Naive thymus-derived CD8-positive, alpha-beta T cell (primary cell): ENCODE results near the gene GPR180. TPM values are rescaled to one million over a fixed set of nuclear protein-coding genes. Genes with fewer than 3 reads are reported as not detected.
"Not testable (repeated sequence)": the region's sequence is repeated elsewhere in the genome, so short reads cannot be mapped to it uniquely, and the experiment has no call there.

ENCODE experiments used
- ATAC-seq, 2 donors: fragments of 150-1000 bp; cut with Tn5 transposase in 1 of 2; sonication (Bioruptor Pico), chemical (Tn5 transposase) in 1 of 2; 1 replicate in 1 of 2; 2 replicates in 1 of 2; pipeline ENCODE4 v1.10.0; 2021; ENCODE audit warnings: mild to moderate bottlenecking in 2 of 2, moderate library complexity in 2 of 2
- POLR2A ChIA-PET: fragments of 350-600 bp; sonication (Branson Sonifier 250); formaldehyde crosslinking; loops from one replicate; lab custom pipeline; 2021; ENCODE audit warnings: antibody characterized with exemption; lab: Charles Lee
- DNase-seq, 10 donors: peaks; one replicate each; pipeline versions ENCODE4 v3.0.0 to v3.0.0-alpha.2; 2020 to 2022
- H3K27ac Mint-ChIP-seq, 10 donors: one replicate each; pipeline ENCODE4 v1.8.0; 2020 to 2022; ENCODE audit warnings: mild to moderate bottlenecking in 10 of 10, mixed read lengths in 10 of 10, moderate library complexity in 4 of 10, inconsistent platforms in 1 of 10
- H3K27me3 Mint-ChIP-seq, 5 donors: one replicate each; pipeline ENCODE4 v1.8.0; 2021 to 2022; ENCODE audit warnings: mixed read lengths in 5 of 5
- H3K36me3 Mint-ChIP-seq, 3 donors: one replicate each; pipeline ENCODE4 v1.8.0; 2020 to 2022; ENCODE audit warnings: mixed read lengths in 3 of 3, mild to moderate bottlenecking in 2 of 3, inconsistent platforms in 1 of 3
- H3K4me1 Mint-ChIP-seq, 4 donors: one replicate each; pipeline ENCODE4 v1.8.0; 2021 to 2022; ENCODE audit warnings: mixed read lengths in 4 of 4
- H3K4me3 Mint-ChIP-seq, 10 donors: one replicate each; pipeline ENCODE4 v1.8.0; 2020 to 2022; ENCODE audit warnings: mild to moderate bottlenecking in 10 of 10, mixed read lengths in 10 of 10, moderate library complexity in 6 of 10, inconsistent platforms in 1 of 10
- H3K9me3 Mint-ChIP-seq, 9 donors: one replicate each; pipeline ENCODE4 v1.8.0; 2020 to 2022; ENCODE audit warnings: mixed read lengths in 9 of 9, mild to moderate bottlenecking in 3 of 9, inconsistent platforms in 1 of 9, moderate library complexity in 1 of 9
- polyA plus RNA-seq, 3 donors: library from polyadenylated mRNA; unstranded; fragments of 300-500 nt; fragmentation: Illumina TruSeq; gene quantifications; one replicate each; pipeline ENCODE4 v1.2.3, GENCODE V29; 2021
- total RNA-seq, 8 experiments: library from RNA in 2 of 8; stranded (reverse) in 2 of 8; gene quantifications; one replicate each; pipeline ENCODE4 v1.2.3 and lab custom pipeline; 2021 to 2026

The GPR180 gene
- total and polyA plus RNA-seq, 5 experiments from 2014 or later: 0.96 to 3.4 (median 1.8) TPM

DNA sequence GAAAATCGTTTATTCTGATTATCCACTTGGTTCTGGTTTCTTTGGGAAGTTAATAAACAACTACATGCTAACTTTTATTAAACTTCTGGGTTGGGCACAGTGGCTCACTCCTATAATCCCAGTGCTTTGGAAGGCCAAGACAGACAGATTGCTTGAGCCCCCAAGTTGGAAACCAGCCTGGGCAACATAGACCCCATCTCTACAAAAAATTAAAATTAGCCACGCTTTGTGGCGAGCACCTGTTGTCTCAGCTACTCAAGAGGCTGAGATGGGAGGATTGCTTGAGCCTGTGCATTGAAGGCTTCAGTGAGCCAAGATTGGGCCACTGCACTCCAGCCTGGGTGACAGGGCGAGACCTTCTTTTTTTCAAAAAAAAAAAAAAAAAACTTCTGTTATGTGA lies 21.7 kb downstream of the GPR180 start:
- no peak for DNase-seq
- ATAC-seq: no peak
- H3K36me3 Mint-ChIP-seq: peaks cover 0 to 75% (median 22%) of the 10 kb centered on the region in 3 donors
- POLR2A ChIA-PET: no interaction called here
- no peaks in the 10 kb centered on the region for H3K4me1 Mint-ChIP-seq
- no peaks in the 10 kb centered on the region for H3K27me3 Mint-ChIP-seq
- H3K4me3 Mint-ChIP-seq: no peak overlapping the region
- no peaks in the 10 kb centered on the region for H3K9me3 Mint-ChIP-seq
- no peak overlapping the region for H3K27ac Mint-ChIP-seq

DNA sequence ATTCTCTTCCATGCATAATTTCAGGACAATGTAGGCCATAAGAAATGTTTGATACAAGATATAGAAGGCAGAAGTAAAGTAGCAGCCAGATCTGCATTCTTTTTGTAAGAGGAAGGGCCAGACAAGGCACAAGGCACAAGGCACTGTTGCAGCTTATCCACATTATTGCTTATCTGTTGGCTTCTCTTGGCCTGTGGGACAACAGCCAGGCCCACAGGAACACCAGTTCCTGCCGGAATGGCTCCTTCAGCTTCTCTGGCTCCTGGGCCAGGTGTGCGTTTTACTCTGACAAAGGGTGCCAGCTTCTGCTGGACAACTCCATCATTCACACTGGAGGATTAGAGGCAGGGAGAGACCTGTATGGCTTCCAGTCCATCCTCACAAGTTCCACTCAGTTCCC lies 29.2 kb downstream of the GPR180 start:
- H3K27me3 Mint-ChIP-seq: no peaks in the 10 kb centered on the region
- H3K36me3 Mint-ChIP-seq: peaks cover 4 to 48% (median 29%) of the 10 kb centered on the region in 3 donors
- no peaks in the 10 kb centered on the region for H3K4me1 Mint-ChIP-seq
- H3K27ac Mint-ChIP-seq: no peak overlapping the region
- POLR2A ChIA-PET: no interaction called here
- H3K9me3 Mint-ChIP-seq: peaks cover 0 to 4% (median 0%) of the 10 kb centered on the region in 9 donors
- no peak for ATAC-seq
- no peak for DNase-seq
- H3K4me3 Mint-ChIP-seq: no peak overlapping the region

DNA sequence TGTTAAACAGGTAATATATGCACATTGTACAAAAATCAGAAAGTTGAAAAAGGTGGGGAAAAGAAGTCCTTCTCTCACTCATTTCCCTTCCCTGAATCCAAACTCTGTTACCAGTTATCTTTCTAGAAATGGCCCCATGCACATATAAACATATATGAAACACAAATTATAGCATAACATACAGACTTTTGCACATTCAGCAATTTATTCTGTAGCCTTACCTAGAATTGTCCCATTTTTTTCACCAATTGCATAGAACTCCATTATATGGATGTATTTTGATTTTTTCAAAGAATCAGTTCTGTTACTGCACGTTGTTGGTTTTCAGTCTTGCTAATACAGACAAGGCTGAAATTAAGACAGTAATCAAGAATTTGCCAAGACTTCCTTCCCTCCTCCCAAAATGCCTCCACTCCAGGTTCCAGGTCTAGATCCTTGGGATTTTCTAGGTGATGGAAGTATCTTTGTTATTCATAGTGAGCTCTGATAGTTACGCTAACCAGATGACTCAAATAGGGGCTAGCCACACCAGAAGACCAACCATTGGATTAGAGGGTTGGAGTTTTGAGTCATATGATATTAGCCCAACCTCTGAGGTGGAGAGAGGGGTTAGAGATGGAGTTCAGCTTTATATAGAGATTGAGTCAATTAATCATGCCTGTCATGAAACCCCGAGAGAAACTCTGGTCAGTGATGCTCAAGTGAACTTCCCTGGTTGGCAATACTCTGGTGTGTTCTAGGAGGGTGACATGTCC lies 30.7 kb downstream of the GPR180 start:
- Mint-ChIP-seq H3K27ac (no peak overlapping the region), H3K27me3 (no peaks in the 10 kb centered on the region), H3K4me1 (no peaks in the 10 kb centered on the region), H3K4me3 (no peak overlapping the region), H3K9me3 (peaks cover 0 to 9% (median 2%) of the 10 kb centered on the region in 9 donors), H3K36me3 (peaks cover 4 to 39% (median 26%) of the 10 kb centered on the region in 3 donors)
- ATAC-seq: no peak
- DNase-seq: no peak
- POLR2A ChIA-PET: no interaction called here

DNA sequence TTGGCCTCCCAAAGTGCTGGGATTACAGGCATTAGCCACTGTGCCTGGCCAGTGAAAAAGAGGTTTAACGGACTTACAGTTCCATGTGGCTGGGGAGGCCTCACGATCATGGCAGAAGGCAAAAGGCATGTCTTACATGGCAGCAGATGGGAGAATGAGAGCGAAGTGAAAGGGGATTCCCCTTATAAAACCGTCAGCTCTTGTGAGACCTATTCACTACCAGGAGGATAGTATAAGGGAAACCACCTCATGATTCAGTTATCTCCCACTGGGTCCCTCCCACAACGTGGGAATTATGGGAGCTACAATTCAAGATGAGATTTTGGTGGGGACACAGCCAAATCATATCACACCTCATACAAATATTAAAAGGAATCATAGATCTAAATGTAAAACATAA lies 34.4 kb downstream of the GPR180 start:
- DNase-seq, H3K4me1 Mint-ChIP-seq, ATAC-seq, H3K4me3 Mint-ChIP-seq, POLR2A ChIA-PET, H3K27me3 Mint-ChIP-seq: not testable (repeated sequence)
- H3K27ac Mint-ChIP-seq: peak overlapping the region in 1 of 10 donors; percentile 69
- peaks cover 0 to 14% (median 2%) of the 10 kb centered on the region in 9 donors for H3K9me3 Mint-ChIP-seq
- peaks cover 5 to 22% (median 13%) of the 10 kb centered on the region in 3 donors for H3K36me3 Mint-ChIP-seq

DNA sequence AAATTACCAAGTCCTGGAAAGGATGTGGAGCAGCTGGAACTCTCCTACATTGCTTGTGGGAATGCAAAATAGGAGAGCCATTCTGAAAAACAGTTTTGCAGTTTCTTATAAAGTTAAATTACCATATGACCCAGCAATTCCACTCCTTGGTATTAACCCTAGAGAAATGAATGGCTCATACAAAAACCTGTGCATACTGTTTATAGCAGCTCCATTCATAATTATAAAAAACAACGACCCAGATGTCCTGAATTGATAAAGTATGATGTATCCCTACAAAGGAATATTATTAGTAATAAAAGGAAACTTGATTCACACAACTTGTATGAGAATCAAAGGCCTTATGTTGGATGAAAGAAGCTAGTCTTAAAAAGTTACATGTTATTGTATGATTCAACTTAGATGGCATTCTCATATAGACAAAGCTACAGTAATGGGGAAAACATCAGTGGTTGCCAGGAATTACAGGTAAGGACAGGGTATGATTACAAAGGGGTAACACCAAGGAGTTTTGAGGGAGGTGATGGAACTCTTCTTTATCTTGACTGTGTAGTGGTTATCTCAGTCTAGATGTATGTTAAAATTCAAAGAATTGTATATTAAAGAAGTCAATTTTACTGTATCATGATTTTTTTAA lies 35.4 kb downstream of the GPR180 start:
- Mint-ChIP-seq H3K27ac (no peak overlapping the region), H3K9me3 (peaks cover 0 to 14% (median 2%) of the 10 kb centered on the region in 9 donors), H3K36me3 (peaks cover 5 to 17% (median 13%) of the 10 kb centered on the region in 3 donors), H3K27me3 (peaks cover 0 to 3% (median 0%) of the 10 kb centered on the region in 5 donors), H3K4me3 (no peak overlapping the region), H3K4me1 (no peaks in the 10 kb centered on the region)
- no peak for DNase-seq
- ATAC-seq: no peak
- POLR2A ChIA-PET: no interaction called here

DNA sequence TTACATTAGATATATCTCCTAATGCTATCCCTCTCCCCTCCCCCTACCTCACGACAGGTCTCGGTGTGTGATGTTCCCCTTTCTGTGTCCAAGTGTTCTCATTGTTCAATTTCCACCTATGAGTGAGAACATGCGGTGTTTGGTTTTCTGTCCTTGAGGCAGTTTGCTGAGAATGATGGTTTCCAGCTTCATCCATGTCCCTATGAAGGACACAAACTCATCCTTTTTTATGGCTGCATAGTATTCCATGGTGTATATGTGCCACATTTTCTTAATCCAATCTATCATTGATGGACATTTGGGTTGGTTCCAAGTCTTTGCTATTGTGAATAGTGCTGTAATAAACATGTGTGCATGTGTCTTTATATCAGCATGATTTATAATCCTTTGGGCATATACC lies 36.0 kb downstream of the GPR180 start:
- ATAC-seq, H3K4me1 Mint-ChIP-seq, H3K4me3 Mint-ChIP-seq, H3K27ac Mint-ChIP-seq, POLR2A ChIA-PET, DNase-seq, H3K27me3 Mint-ChIP-seq: not testable (repeated sequence)
- peaks cover 0 to 14% (median 2%) of the 10 kb centered on the region in 9 donors for H3K9me3 Mint-ChIP-seq
- H3K36me3 Mint-ChIP-seq: peaks cover 5 to 13% (median 13%) of the 10 kb centered on the region in 3 donors

DNA sequence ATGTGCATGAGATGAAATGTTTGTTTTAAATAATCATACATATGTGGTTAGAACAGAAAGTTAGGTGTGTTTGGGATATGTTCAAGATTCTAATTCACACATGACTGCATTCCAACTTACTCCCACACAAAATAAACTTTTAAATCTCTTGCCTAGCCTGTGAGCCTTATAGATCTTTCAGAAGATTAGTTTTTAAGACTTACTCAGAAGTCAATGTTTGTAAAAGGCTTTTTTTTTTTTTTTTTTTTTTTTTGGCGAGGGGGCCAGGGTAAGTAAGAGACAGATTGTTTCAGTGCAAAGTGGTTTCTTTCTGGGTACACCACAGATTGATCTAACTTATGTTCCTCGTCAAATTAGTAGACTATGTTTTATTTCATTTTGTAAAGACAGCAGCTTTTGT lies 39.1 kb downstream of the GPR180 start:
- POLR2A ChIA-PET: no interaction called here
- no peaks in the 10 kb centered on the region for H3K4me1 Mint-ChIP-seq
- no peak for ATAC-seq
- peaks cover 0 to 9% (median 2%) of the 10 kb centered on the region in 9 donors for H3K9me3 Mint-ChIP-seq
- peaks cover 0 to 5% (median 2%) of the 10 kb centered on the region in 3 donors for H3K36me3 Mint-ChIP-seq
- no peak overlapping the region for H3K4me3 Mint-ChIP-seq
- H3K27me3 Mint-ChIP-seq: peaks cover 0 to 5% (median 1%) of the 10 kb centered on the region in 5 donors
- H3K27ac Mint-ChIP-seq: no peak overlapping the region
- no peak for DNase-seq

DNA sequence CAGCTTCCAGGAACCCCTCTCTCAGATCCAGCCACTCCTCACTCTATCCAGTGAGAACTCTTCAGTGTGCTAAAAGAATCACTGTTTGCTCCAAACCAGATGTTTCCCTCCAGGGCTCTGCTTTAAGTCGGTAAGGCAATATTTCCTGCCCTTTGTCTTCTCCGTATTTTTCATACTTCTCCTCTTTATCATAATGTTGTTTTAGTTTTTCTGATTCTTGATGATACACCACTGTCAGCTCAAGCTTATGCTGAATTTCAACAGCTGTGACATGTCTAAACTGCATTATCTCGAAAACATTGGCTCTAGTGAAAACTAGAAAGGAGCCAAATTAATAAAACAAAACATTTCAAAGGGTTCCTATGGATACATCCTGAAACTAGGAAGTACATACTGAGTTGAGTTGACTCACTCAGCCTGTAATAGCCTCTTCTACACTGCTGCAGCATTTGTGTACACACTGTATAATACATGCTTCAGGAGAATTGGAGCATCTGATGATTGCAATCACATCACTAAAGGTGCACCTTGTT lies 39.8 kb downstream of the GPR180 start:
- Mint-ChIP-seq H3K36me3 (peaks cover 0 to 5% (median 2%) of the 10 kb centered on the region in 3 donors), H3K4me1 (no peaks in the 10 kb centered on the region), H3K9me3 (peaks cover 0 to 9% (median 2%) of the 10 kb centered on the region in 9 donors), H3K27me3 (peaks cover 0 to 5% (median 1%) of the 10 kb centered on the region in 5 donors), H3K4me3 (no peak overlapping the region), H3K27ac (peak overlapping the region in 1 of 10 donors; percentile 34)
- ATAC-seq: no peak
- DNase-seq: no peak
- POLR2A ChIA-PET: no interaction called here

DNA sequence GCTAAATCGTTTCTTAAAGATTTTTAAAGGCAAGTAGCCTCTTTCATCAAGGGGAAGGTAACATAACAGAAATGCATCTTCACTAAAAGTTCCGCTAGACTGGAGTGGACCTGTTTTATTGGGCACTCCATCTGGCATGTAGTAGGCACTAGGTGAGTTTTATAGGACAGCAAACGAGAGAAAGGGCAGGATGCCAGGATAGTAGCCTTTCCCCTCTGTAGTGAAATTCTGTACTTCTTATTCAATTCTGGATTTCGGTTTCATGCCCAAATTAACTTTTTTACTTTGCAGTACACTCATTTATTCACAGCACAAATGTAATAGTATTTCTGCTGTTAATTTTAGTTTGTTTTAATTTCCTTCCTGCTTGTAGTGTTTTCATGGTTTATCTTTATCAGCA lies 45.2 kb downstream of the GPR180 start:
- H3K36me3 Mint-ChIP-seq: no peaks in the 10 kb centered on the region
- POLR2A ChIA-PET: no interaction called here
- H3K9me3 Mint-ChIP-seq: no peaks in the 10 kb centered on the region
- no peaks in the 10 kb centered on the region for H3K4me1 Mint-ChIP-seq
- peaks cover 0 to 6% (median 0%) of the 10 kb centered on the region in 5 donors for H3K27me3 Mint-ChIP-seq
- ATAC-seq (no peak), DNase-seq (no peak)
- H3K4me3 Mint-ChIP-seq: no peak overlapping the region
- no peak overlapping the region for H3K27ac Mint-ChIP-seq

DNA sequence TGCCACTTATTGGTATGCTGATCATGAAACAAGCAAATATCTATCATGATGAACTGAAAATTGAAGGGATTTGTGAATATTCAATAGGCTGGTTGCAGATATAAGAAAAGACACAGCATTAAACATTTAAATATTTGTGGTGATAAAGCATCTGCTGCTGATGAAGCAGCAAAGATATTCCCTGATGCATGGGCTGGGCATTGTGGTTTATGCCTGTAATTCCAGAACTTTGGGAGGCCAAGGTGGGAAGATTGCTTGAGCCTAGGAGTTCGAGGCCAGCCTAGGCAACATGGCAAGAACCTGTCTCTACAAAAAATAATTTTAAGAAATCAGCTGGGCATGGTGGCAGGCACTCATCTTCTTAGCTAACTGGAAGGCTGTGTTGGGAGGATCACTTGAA lies 54.5 kb downstream of the GPR180 start:
- no peak overlapping the region for H3K4me3 Mint-ChIP-seq
- H3K4me1 Mint-ChIP-seq: no peaks in the 10 kb centered on the region
- H3K27me3 Mint-ChIP-seq: peaks cover 2 to 21% (median 4%) of the 10 kb centered on the region in 5 donors
- POLR2A ChIA-PET: no interaction called here
- peaks cover 0 to 2% (median 0%) of the 10 kb centered on the region in 3 donors for H3K36me3 Mint-ChIP-seq
- ATAC-seq (no peak), DNase-seq (no peak)
- H3K27ac Mint-ChIP-seq: no peak overlapping the region
- peaks cover 0 to 1% (median 0%) of the 10 kb centered on the region in 9 donors for H3K9me3 Mint-ChIP-seq

DNA sequence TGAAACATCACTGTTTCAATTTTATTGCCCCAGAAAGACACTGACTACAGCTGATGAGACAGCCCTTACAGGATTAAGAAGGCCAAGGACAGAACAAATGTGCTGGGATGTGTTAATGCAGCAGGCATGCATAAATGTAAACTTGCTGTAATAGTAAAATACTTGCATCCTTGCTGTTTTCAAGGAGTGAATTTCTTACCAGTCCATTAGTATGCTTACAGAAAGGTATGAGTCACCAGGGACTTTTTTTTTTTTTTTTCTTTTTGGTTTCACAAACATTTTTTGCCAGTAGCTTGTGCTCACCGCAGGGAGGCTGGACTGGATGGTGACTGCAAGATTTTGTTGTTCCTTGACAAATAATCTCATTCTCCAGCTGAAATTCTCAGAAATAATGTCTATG lies 55.1 kb downstream of the GPR180 start:
- no peak for ATAC-seq
- POLR2A ChIA-PET: no interaction called here

DNA sequence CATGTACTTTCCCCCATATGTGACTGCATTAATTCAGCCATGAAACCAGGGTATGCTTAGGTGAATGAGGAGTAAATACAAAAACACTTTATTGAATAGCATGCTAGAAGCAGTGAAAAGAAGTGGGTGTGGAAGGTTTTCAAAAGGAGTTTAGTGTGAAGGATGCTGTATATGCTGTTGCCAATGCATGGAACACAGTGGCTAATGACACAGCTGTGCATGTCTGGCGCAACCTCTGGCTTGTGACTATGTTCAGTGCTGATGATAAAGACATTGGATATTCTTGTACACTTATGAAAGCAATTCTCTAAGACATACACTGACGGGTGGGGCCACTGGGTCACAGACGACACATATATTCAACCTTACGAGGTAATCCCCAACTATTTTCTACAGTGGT lies 55.5 kb downstream of the GPR180 start:
- DNase-seq (no peak), ATAC-seq (no peak)
- Mint-ChIP-seq H3K9me3 (peaks cover 0 to 1% (median 0%) of the 10 kb centered on the region in 9 donors), H3K27me3 (peaks cover 4 to 27% (median 8%) of the 10 kb centered on the region in 5 donors), H3K4me1 (peaks cover 0 to 2% (median under 1%) of the 10 kb centered on the region in 4 donors), H3K27ac (no peak overlapping the region), H3K36me3 (peaks cover 0 to 2% (median 0%) of the 10 kb centered on the region in 3 donors), H3K4me3 (no peak overlapping the region)
- POLR2A ChIA-PET: no interaction called here

More for the DNA sequence above, 55.1 kb downstream of the GPR180 start:
- H3K4me1 Mint-ChIP-seq: no peaks in the 10 kb centered on the region
- H3K4me3 Mint-ChIP-seq: no peak overlapping the region
- DNase-seq: no peak
- peaks cover 0 to 2% (median 0%) of the 10 kb centered on the region in 3 donors for H3K36me3 Mint-ChIP-seq
- H3K27me3 Mint-ChIP-seq: peaks cover 4 to 25% (median 8%) of the 10 kb centered on the region in 5 donors
- H3K27ac Mint-ChIP-seq: no peak overlapping the region
- H3K9me3 Mint-ChIP-seq: peaks cover 0 to 1% (median 0%) of the 10 kb centered on the region in 9 donors
